GM19238 (cell line): ENCODE data around the gene CBLC.

Source experiments
- DNase-seq: peaks from one replicate; pipeline ENCODE4 v3.0.0; 2011; ENCODE audit warnings: low spot score; ENCODE audit not compliant: insufficient read length

CBLC gene

DNA sequence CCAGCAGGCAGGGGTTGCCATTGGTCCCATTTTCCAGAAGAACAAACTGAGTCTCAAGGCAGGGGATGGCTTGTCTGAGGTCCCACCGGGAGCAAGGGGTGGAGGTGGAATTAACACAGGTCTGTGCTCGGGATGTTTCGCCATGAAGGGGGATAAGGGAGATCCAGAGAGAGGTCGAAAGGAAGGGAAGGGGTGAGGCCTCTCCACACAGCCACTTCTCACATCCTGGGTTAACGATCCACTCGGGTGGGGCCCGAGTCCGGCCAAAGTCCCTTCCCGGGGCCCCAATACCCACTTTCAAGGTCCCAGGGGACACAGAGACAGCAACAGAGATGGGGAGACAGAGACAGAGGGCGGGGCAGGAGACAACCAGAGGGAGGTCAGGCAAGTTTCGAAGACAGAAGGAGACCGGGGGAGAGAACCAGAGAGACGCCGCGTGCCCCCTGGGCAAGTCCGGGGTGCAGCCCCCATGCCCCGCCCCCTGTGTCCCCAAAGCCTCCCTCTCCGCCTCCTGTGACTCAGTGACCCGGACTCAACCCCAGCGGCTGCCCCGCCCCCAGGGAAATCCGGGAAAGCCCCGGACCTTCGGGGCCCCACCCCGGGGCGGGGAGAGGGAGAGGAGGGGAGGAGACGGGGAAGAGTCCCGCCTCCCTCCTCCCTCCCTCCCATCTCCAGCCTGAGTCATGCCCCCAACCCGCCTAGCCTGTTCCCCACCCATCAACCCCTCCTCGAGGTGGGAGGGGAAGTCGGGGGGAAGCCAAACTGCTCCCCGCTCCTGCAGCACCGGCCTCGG, 30.5 kb upstream of the CBLC start:
- DNase-seq: peak; percentile 72

DNA sequence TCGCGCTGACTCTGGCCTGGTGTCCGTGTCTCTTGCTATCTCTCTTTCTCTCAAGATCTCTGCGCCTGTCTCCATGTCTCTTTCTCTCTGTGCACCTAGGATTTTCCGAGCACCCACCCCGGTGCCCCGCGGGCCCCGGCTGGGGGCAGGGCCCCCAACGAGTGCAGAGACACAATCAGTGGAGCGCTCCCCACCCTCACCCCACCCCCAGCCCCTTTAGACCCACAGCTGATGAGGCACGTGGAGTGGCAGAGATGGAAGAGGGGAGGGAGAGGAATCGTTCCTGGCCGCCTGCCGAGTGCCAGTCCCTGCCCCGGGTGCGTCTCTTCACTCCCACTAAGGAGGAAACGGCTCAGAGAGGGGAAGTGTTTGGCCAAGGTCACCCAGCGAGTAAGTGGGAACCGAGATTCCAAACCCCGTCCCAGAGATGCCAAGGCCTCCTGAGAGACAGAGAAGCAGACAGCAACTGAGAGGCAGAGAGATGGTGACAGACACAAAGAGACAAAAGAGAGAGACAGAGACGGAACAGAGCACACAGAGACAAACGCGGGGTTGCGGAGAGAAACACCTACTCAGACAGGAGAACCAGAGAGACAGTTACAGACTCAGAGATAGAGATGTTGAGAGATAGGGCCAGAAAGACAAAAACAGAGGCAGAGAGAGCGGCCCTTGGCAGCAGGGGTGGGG, 29.8 kb upstream of the CBLC start:
- DNase-seq: no peak

DNA sequence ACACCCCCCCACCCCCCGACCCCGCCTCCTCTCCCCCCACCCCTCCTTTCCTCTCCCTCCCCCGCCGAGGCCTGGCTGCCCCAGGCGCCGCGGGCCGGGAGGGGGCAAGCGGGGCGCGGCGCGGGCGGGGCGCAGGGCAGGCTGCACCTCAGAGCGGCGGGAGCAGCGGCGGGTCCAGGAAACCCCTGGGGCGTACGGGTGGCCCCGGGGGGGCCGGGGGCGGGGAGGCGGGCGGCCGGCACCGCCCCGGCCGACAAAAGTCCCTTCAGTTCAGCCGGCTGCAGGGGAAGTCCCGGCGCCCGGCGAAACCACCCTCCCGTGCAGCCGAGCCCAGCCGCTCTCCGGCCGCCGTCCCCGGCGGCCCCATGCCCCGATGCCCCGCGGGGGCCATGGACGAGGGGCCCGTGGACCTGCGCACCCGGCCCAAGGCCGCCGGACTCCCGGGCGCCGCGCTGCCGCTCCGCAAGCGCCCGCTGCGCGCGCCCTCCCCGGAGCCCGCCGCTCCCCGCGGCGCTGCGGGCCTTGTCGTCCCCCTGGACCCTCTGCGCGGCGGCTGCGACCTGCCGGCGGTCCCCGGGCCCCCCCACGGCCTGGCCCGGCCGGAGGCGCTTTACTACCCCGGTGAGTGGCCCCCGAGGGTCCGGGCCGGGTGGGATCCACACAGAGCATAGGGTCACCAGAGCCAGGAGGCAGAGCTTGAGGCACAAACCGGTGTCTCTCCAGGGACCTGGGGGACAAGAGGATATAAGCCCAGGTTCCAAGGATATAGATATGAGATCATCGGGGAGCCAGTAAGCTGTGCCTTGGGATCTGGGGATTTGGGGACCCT, 29.1 kb upstream of the CBLC start, which contains the start of gene BCL3:
BCL3 (plus strand) TSS at position 283 of the 829 bp plus-strand sequence; CDS start at position 366, 83 bp downstream.
- peak; percentile 66 for DNase-seq

DNA sequence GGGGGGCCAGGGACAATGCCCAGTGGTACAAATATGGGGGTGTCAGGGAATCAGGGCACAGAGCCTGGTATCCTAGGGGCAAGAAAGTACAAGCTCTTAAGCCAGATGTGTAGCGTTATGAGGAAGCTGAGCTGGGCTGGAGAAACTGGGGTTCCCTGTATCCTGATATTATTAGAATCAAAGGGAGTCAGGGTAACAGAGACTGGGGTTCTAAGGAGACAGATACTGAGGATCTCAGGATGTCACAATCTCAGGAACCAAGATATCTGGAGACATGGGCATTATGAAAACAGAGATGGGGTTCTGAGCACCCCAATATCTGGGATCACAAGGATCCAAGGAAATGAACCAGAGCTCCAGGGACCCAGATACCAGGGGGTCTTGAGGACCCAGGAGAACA, 28.4 kb upstream of the CBLC start:
- no peak for DNase-seq

DNA sequence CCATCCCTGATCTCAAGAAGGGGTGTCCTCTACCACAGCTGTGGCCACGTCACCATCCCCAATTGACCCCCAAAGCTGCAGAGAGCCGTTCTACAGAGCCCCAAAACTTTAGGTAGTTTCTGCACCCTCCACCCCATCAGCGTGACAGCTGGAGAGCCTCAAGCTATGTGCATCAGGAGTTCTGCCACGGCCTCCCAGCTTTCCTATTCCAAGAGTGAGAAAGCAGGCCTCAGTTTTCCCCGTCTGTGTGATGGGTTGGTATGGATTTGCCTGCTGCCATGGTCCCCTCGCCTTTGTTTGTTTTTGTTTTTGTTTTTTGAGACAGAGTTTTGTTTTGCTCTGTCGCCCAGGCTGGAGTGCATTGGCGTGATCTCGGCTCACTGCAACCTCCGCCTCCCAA, 27.7 kb upstream of the CBLC start:
- DNase-seq: no peak

DNA sequence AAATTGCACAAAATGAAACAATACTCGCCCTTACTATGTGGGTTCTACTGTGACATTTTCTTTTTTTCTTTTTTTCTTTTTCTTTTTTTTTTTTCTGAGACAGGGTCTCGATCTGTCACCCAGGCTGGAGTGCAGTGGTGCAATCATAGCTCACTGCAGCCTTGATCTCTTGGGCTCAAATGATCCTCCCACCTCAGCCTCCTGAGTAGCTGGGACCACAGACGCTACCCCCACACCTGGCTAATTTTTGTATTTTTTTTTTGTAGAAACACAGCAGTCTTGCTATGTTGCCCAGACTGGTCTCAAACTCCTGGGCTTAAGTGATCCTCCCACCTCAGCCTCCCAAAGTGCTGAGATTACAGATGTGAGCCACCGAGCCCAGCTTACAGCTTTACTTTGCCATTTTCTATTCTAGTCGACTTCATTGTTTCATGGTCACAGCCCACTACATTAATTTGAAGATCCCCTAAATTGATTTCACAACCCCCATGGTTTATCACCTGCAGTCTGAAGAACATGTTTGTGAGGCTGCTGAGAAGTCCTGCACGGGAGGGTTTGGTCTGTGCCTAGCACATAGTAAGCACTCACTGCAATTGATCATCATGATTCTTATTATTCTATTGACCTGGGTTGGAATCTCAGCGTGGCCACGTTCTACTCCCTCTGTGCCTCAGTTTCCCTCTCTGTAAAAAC, 25.4 kb upstream of the CBLC start:
- DNase-seq: no peak

DNA sequence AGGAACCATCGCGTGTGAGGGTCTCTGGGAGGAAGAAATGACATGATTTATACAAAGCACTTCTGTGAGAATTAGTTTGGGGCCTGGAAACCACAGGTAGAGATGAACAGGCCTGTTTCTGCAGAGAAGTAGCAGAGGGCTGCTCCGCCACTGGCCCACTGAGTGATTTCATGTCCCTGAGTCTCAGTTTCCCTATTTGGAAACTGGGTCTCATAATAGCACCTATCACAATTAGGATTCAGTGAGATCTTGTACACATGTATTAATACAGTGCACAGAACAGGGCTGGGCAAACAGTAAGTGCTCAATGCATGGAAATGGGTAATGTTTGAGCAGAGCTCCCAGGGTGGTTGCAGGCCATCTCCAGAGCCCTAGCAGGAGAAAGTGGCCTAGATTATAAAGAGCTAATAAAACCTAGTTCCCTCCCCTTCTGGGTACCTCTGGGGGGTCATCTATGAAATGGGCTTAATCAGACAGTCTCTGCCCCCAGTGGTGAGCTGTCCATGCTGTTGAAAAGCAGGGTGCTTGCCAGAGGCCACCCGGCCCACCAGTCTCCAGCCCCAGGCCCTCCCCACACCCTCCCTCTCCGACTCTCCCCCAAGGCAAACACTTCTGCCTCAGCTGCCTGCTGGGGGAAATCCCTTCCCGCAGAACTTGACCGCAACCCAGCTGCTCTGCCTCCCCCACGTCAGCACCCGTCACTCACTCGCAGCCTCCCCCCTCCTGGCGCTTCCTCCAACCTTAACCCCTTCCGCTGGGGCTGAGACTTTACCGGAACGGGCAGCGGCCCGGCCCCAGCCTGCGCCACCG, 24.7 kb upstream of the CBLC start:
- peak; percentile 95 for DNase-seq

DNA sequence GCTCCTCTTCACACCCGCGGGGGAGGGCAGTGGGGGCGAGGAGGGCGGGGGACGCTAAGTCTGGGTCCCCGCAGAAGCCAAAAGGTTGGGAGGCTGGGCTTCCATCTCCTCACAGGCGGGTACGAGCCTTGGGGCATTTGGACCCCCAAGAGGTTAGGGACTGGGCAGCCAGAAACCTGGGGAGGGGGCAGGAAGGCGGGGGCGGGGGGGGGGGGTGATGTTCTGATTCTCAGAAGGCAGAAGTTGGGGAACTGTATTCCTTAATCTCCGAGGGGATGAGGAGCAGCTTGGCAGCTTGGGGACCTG, 24.1 kb upstream of the CBLC start:
- DNase-seq: no peak

DNA sequence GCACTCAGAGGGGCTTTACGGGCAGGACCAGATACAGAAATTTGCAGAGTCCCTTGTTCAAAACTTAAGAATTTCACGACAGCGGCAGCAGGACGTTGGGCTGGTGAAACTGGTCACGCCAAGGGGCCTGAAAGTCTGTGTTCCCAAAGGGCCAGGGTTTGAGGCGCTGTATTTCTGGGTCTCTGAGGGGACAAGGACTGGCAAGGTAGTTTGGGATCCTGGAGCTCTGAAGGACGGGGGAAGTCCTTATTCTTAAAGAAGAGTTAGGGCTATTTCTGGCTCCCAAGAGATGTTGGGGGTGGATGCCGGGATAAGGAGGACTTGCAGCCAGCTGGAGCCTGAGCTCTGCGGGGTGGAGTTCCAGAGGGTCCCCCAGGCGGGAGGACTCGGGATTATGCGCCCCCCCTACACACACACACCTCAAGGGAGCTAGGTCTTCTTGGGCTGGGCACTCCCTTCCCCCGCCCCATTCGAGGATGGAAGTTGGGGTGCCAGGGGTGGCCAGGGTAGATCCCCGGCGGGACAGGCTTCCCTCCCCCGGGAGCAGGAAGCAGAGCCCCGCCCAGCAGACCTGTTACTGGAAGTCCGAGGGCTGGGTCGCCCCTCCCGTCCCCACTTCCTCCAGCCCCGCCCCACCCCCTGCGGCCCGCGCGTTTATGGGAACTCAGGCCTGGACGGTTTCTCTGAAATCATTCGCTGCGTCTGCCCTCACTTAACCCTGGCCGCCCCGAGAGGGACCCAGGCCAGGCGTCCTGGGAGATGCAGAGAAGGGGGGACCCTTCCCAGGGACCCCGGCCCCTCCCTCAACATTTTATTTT, 23.5 kb upstream of the CBLC start:
- peak; percentile 82 for DNase-seq

DNA sequence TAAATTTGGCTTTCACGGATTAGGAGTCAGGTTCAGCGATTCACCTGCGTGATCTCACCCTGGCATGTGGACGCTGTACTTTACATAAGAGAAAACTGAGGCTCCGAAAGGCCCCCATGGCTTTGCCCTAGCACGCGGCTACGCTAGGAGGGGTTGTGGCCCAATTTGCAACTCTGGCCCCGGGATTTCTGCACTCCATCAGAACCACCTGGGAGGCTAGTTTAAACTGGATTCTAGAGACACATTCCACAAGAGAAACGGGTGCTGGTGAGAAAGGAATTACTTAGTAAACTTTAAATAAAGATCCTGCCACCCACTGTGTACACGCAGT, 23.0 kb upstream of the CBLC start:
- DNase-seq: no peak

DNA sequence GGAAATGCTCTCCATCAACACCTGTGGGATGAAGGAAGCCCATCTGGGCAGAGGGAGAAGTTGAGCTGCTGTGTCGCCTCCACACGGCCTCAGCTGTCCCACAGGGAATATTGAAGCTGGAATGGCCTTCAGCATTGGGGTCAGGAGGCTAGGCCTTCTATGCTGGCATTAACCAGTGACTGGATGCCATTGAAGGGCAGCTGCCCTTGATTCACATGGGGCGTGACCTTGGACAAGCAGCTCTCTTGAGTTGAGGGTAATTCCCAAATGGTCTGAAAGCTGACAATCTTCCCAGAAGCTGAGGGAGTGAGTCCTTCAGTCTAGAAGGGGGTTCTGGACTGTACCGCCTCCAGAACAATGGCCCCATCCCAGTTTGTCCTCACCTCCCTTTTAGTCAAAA, 22.5 kb upstream of the CBLC start:
- no peak for DNase-seq

DNA sequence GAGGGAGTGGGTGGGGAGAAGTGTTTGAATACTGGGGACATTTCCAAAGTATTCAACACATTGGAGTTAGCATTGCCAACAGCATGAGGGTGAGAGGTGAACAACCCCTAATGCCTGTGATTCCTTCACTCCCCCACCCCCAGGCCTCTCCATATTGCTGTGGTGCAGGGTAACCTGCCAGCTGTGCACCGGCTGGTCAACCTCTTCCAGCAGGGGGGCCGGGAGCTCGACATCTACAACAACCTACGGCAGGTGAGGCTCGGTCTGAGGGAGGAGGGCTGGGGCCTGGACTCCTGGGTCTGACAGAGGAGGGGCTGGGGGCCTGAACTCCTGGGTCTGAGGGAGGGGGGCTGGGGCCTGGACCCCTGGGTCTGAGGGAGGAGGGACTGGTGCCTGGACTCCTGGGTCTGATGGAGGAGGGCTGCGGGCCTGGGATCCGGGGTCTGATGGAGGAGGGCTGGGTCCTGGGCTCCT, 21.6 kb upstream of the CBLC start:
- DNase-seq: no peak

DNA sequence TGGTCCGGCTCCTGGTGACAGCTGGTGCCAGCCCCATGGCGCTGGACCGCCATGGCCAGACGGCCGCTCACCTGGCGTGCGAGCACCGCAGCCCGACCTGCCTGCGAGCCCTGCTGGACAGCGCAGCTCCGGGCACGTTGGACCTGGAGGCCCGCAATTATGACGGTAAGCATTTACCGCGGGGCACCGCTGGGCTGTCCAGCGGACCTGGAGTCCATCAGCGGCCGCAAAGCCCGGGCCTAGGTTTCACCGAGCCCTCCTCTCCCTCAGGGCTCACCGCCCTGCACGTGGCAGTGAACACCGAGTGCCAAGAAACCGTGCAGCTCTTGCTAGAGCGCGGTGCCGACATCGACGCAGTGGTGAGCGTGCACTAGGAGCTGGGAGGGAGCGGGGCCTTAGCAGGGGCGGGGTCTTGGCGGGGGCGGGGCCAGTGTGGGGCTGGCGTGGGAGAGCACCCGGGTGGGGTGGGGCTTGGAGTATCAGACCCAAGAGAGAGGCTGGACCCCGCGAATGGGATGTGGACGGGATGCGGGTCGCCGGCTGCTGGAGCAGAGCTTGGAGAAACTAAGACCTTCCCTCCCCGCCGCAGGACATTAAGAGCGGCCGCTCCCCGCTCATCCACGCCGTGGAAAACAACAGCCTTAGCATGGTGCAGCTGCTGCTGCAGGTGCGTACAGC, 20.5 kb upstream of the CBLC start:
- DNase-seq: no peak

DNA sequence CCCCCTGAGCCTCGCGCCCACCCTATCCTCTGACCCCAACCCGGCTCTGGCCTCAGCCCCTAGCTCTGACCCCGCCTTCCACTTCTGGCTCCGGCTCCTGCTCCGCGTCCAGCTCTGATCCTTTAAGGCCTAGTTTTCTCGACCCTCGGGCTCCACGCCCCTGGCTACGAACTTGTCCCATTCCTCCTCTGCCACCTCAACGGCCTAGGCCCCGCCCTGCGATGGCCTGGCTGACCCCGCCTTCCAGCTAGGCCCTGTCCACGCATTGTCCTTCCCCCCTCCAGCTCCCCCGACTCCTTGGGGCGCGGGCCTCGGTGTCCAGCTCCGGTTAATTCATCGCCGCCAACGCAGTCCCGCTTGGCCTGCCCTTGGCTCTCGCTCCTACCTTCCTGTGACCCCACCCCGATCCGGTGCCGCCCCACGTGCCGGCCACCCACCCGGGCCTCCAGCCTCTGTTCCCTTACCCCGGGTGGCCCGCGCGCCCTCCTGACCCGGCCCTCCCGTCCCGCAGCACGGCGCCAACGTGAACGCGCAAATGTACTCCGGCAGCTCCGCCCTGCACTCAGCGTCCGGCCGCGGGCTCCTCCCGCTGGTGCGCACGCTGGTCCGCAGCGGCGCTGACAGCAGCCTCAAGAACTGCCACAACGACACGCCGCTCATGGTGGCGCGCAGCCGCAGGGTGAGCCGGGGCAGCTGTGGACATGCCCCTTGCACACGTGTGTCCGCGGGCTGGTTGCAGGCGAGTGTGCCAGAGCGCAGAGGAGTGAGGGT, 19.8 kb upstream of the CBLC start:
- no peak for DNase-seq

DNA sequence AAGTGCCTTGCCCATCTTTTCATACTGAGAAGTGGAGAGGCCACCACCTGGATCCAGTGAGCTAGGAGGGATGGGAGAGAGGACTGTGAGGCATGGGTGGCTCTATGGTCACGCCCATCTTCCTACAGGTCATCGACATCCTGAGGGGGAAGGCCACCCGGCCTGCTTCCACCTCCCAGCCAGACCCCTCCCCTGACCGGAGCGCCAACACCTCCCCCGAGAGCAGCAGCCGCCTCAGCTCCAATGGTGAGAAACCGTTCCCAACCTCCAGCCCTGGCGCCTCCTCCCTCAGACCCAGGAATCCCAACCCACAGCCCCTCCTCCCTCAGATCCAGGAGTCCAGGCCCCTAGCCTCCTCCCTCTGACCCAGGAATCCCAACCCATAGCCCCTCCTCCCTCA, 19.1 kb upstream of the CBLC start:
- no peak for DNase-seq

DNA sequence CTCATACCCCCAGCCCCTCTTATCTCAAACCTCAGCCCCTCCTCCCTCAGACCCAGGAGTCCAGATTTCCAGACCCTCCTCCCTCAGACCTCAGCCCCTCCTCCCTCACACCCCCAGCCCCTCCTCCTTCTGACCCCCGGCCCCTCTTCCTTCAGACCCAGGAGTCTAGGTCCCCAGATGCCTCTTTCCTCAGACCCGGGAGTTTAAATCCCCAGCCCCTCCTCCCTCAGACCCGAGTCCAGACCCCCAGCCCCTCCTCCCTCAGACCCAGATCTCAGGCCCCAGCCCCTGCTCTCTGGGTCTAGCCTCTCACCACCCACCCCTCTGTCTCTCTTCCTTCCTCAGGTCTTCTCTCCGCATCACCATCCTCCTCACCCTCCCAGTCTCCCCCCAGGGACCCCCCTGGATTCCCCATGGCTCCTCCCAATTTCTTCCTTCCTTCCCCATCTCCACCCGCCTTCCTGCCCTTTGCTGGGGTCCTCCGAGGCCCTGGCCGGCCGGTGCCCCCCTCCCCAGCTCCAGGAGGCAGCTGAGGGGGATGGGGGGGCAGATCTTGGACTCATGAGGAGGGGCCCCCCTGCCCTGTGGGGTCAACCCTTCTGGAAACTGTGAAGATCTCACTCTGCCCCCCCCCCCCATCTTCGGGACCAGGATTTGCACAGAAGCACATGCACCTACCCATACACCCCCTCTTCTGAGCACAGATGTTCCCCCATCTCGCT, 18.4 kb upstream of the CBLC start:
- no peak for DNase-seq

DNA sequence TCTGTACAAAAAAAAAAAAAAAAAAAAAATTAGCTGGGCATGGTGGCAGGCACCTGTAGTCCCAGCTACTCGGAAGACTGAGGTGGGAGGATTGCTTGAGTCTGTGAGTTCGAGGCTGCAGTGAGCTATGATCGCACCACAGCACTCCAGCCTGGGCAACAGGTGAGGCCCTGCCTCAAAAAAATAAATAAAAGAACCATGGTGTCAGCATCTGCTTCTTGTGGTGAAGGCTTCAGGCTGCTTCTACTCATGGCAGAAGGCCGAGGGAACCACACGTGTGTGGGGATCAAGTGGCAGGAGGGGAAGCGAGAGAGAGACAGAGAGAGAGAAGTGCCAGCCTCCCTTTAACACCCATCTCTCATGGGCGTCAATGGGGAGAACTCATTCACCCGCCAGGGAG, 15.7 kb upstream of the CBLC start:
- DNase-seq: no peak
